DMS153 (cell line): ENCODE results near the gene GRK4.
"Not testable (repeated sequence)": the region's sequence is repeated elsewhere in the genome, so short reads cannot be mapped to it uniquely, and the experiment has no call there.

ENCODE experiments used
- DNase-seq: peaks from one replicate; lab custom pipeline; 2025; lab: John Stamatoyannopoulos, UW

Gene GRK4

GRCh38 chr4:3041192-3042142, 78.1 kb downstream of the GRK4 start:
- no peak for DNase-seq

GRCh38 chr4:3042226-3042625, 78.9 kb downstream of the GRK4 start:
- no peak for DNase-seq

GRCh38 chr4:3043282-3044020, 80.1 kb downstream of the GRK4 start:
- no peak for DNase-seq

DNA sequence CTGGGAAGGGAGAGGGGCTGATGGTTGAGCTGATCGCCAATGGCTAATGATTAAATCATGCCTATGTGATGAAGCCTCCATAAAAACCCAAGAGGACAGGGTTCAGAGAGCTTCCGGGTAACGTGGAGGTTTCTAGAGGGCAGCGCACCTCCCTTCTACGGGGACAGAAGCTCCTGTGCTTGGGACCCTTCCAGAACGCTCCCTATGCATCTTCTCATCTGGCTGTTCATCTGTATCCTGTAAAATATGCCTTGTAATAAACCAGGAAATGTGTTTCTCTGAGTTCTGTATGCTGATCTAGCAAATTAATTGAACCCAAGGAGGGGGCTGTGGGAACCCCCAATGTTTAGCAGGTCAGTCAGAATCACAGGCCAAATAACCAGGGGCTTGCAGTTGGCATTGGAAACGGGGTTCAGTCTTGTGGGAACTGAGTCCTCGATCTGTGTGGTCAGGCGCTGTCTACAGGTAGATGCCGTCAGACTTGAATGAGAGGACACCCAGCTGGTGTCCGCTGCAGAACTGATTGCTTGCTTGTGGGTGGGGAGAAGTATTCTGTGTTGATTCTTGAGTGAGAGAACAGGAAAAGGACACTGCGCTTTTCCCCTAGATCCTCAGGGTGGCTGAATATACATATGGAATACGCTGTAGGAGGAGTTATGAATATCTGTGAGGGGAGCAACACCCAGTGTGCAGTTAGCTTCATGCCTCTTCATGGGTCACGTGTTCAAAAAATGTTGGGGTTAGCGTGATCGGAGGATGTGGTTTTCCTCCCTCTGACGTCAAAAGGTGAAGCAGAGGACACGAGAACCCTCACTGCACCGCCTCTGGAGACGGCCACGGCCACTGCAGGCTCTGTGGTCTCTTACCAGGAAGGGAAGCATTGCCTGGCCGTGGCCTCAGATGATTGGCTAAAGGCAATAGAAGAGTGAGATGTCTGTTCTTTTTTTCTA, 81.8 kb downstream of the GRK4 start:
- no peak for DNase-seq

GRCh38 chr4:3046162-3046561, 82.8 kb downstream of the GRK4 start:
- no peak for DNase-seq

GRCh38 chr4:3046623-3047022, 83.3 kb downstream of the GRK4 start:
- no peak for DNase-seq

DNA sequence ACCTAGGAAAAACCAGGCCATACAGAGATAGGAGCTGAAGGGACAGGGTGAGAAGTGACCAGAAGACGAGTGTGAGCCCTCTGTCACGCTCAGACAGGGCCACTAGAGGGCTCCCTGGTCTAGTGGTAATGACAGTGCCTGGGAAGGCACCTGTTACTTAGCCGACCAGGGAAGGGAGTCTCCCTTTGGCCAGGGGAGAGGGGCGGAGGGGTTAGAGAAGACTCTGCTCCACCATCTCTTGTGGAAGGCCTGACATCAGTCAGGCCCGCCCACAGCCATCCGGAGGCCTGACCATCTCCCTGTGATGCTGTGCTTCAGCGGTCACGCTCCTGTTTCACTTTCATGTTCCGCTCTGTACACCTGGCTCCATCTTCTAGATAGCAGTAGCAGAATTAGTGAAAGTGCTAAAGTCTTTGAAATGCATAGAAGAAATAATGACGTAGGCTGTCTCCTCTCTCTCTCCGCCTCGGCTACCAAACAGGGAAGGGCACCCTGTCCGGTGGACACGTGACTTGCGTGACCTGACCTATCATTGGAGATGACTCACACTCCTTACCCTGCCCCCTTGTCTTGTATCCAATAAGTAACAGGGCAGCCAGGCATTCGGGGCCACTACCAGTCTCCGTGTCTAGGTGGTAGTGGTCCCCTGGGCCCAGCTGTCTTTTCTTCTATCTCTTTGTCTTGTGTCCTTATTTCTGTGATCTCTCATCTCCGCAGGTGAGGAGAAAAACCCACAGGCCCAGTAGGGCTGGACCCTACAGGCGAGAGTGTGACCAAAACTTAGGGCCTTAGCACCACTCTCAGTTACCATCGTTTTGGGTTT, 84.3 kb downstream of the GRK4 start:
- DNase-seq = no peak

DNA sequence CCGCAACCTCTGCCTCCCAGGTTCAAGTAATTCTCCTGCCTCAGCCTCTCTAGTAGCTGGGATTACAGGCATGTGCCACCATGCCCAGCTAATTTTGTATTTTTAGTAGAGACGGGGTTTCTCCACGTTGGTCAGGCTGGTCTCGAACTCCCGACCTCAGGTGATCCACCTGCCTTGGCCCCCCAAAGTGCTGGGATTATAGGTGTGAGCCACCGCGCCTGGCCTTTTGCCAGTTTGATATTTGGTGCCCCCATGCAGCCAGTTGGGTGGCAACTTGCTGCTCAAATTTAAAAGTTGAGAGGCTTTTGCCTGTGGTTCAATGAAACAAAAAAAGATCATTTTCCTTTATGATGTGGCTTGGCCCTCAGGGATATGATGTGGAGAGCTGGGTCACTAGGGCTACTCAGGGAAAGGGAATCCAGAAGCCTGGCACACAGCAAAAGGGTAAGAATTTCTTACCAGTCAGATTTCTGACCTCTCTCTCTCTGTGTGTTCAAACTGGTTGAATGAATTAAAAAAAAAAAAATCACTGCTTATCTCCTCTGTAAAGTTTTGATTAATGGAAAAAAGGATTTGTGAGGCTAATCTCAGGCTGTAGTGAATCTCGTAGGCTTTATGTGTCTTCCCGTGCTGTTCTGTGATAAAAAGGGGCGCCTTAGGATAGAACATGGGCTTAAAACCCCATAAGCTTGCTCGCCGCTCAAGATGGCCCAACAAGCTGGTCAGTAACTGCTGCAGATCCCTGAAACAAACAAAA, 87.9 kb downstream of the GRK4 start:
- DNase-seq = not testable (repeated sequence)

GRCh38 chr4:3054169-3054759, 90.9 kb downstream of the GRK4 start:
- no peak for DNase-seq

DNA sequence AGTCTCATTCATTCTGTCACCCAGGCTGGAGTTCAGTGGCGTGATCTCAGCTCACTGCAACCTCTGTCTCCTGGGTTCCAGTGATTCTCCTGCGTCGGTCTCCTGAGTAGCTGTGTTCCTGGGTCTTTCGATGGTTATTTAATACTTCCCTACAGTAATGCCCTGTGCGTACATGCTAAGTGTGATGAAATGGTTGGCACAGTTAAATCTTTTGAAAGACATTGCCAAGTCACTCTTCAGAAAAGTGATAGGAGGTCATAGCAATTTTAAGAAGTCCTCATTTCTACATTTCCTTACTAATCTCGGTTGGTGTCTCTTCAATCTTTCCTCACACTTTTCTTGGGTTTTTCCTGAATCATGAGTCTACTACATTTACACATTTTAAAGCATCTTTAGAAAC, 96.6 kb downstream of the GRK4 start:
- no peak for DNase-seq

DNA sequence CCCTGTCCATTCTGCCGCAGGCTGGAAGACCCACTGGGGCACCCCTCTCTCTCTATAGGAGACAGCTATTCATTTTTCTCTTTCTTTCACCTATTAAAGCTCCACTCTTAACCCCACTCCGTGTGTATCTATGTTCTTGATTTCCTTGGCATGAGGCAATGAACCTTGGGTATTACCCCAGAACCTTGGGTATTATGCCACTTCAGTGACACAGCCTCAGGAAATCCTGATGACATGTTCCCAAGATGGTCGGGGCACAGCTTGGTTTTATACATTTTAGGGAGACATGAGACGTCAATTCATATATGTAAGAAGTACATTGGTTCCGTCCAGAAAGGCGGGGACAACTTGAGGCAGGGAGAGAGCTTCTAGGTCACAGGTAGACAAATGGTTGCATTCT, 97.6 kb downstream of the GRK4 start:
- no peak for DNase-seq

- no peak for DNase-seq
Observed at GRCh38 chr4:3062471-3062870, 99.1 kb downstream of the GRK4 start.

DNA sequence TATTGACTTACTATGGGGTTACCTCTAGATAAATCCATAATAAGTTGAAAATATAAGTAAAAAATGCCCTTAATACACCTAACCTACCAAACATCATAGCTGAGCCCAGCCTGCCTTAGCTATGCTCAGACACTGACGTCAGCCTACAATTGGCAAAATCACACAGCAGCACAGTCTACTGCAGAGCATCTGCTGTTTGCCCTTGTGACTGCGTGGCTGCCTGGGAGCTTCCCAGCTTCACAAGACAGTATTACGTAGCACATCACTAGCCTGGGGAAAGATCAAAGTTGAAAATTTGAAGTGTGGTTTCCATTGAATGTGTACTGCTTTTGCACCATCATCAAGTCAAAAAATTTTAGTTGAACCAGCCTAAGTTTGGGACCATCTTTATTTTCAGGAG, 102.2 kb downstream of the GRK4 start:
- DNase-seq = no peak

GRCh38 chr4:3066836-3067400, 103.5 kb downstream of the GRK4 start:
- no peak for DNase-seq

GRCh38 chr4:3067473-3068001, 104.2 kb downstream of the GRK4 start:
- no peak for DNase-seq

DNA sequence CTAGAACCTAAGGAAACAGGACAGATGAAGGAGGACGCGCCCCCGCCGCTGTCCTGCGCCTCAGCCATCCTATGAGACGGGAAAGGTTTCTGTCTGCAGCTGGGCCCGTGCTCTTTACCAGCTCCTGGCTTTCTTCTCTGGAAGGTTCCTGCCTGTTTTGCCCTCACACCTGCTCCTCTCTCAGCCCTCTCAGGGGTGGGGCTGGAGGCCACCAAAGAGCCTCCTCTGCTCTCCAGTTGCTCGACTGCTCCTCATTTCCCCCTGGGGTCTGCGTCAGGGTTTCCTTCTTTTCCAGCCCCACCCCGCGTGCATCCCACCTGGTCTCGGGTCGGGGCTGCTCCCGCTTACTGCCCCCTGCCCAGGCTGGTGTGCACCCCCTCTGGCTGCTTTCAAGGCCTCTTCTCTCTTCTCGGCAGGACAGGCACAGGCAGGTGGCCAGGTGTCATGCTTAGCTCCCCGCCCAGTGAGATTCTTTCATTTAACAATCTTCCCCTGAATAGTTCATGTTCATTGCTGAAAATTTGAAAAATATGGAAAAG, 106.4 kb downstream of the GRK4 start:
- DNase-seq = no peak

DNA sequence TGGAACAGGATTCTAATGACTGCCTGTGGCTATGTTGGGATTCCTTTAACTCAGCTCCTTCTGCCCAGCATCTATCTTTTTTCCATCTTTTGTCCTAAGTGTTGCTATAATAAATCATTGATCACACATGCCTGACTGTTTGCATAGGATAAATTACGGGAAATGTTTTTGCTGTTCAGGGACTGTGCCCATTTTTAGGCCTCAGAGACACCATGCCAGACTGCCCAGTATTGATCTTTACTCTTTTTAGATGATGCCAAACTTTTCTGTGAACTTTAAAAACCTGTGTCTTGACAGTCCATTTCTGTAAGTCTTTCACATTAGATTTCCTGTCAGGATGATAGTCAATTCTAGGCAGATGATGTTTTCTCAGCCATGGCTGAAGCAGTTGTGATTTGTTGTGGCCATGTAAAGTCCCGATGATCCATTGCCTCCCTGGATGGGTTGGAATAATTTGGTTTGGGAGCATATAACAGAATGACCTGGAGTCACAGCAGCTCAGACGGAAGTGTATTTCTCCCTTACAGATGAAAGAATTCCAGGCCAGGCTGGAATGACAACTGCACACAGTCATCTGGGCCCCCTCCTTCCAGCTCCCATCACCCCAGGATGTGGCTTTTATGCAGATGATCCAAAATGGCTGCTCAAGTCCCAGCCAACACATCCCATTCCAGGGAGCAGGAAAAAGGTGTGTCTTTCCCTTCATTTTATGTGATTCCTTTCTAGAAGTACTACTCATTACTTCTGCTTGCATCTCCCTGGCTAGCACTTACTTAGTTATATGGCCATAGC, 107.5 kb downstream of the GRK4 start:
- DNase-seq = no peak

- DNase-seq = no peak
Observed at GRCh38 chr4:3071811-3072210, 108.4 kb downstream of the GRK4 start.
